D721Med (cell line): ENCODE data around the gene DUSP1.

ENCODE experiments used
- DNase-seq: peaks from one replicate; pipeline ENCODE4 v3.0.0; 2011; ENCODE audit warnings: low spot score; ENCODE audit not compliant: insufficient read length
- FAIRE-seq: peaks from 2 replicates; lab custom pipeline; 2011; peaks lifted over from hg19 to GRCh38; lab: Jason Lieb, UNC
- CTCF ChIP-seq: IDR thresholded peaks from 2 replicates; pipeline ENCODE4 v1.5.1; 2012; ENCODE audit warnings: mild to moderate bottlenecking, control low read depth; ENCODE audit not compliant: insufficient read depth; ENCODE audit errors: missing control alignments

Gene DUSP1

GRCh38 chr5:172718527-172719114 lies 52.4 kb downstream of the DUSP1 start:
- no peak for TF ChIP-seq CTCF
- DNase-seq (no peak), FAIRE-seq (no peak)
